HG03025 (cell line): ENCODE data around the gene HS3ST5.
"Not testable (repeated sequence)": the region's sequence is repeated elsewhere in the genome, so short reads cannot be mapped to it uniquely, and the experiment has no call there.

Experiments used
- ATAC-seq: cut with Tn5 transposase; IDR thresholded peaks from one replicate; pipeline ENCODE4 v1.9.1; 2021; ENCODE audit warnings: mild to moderate bottlenecking, moderate library complexity; ENCODE audit not compliant: unreplicated experiment, low FRiP score

The HS3ST5 gene

DNA sequence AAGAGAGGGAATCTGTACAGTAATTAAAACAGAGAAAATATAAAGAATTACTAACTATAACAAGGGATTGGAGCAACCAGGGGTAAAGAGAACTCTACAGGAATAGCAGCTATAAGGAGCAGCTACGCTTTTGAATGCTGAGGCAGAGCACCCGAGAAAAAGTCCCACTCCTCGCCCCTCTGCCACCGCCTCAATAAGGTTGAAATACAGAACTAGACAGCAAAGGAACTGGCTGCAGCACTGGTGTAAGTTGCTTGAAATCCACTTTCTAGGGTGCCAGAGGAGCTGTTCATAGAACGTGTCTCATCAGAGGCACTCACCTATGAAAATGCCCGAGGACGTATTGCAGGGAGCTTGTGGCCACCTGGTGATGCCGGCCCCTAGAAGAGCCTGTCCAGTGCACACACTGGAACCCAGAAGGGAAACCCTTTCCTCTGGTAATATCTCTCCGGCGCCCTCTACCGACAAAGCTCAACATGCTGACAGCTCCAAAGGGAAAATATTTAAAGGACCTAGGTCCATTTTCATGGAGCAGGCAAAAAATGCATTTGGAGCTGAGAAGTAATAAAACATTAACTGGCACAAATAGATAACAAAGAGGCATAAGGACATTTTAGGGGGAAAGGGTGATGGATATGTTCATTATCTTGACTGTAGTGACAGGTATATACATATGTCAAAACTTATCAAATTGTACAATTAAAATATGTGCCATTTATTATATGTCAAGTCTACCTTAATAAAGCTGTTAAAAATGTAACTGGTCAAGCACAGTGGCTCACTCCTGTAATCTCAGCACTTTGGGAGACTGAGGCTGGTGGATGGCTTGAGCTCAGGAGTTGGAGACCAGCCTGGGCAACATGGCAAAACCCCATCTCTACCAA, 234.5 kb downstream of the HS3ST5 start:
- ATAC-seq, result no peak

DNA sequence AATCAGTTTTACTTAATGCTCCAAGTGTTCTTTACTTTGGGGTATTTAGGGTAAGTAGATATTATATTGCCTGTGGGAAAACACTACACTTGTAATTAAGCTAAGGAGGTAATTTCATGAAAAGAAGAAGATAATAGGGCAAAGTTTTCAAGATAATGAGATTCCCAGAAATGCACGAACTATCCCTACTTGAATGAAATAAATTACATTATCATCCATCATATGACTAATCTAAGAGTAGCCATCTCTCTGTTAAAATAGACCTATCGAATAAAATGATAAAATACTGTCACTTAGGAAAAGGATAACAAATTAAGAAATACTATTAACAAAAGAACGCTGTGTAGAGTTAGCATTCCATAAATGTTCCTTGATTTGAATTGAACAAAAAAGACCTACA, 236.8 kb downstream of the HS3ST5 start:
- no peak for ATAC-seq

DNA sequence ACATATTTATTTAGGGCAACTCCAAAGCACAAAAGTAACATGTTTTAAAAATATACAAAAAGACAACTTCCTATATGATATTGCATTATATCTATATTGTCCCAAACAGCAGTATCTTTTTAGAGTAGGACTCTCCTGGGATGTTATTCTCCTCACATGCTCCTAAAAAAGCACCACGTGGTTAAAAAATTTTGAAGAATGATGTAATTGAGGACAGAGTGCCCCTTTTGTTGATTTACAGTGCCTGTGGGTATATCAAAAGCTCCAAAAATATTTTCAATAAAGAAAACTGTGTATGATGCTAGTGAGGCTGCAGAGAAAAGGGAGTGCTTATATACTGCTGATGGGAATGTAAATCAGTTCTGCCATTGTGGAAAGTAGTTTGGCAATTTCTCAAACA, 241.6 kb downstream of the HS3ST5 start:
- ATAC-seq, result no peak

- ATAC-seq, result no peak
These were observed 242.4 kb downstream of the HS3ST5 start for GRCh38 chr6:114100215-114100994.

DNA sequence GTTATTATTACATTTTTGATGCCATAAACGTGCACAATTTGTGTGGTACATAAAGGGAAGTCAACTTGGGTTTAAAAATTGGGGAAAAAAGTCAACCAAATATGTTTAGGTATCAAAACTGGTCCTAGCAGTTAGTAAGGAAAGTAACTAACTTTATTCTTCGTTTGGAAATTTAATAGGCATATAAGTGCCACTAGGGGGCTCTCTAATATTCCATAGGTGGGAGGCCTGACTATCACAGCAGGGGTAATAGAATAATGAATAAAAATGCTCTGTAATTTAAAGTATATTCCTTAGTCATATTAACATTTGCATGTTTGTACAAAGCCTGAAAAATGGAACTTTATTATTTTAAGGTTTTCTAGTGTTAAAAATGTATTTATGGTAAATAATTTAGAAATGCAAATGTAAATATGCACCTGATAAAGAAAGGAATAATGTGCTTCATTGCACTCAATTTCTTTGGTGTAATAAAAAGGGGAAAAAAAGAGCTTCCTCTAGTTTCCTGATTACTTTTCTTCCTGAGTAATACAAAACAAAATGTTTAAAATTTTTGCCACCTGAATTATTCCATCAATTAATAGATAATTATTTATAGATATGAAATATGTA, 246.2 kb downstream of the HS3ST5 start:
- no peak for ATAC-seq

DNA sequence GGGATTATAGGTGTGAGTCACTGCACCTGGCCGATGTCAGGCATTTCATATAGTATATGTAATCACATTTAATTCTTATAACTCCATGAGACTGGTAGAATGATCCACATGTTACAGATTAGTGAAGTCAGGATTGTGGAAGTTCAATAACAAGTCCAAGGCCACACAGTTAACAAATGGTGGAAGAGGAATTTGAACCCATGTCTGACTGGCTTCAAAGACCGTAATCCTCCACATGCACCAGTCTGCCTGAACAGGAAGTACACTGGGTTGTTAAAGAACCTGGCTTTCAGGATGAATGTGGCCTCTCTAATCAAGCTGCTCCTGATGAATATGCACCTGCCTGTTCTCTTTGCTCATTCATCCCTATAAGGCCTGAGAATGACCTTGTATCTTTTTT, 249.9 kb downstream of the HS3ST5 start:
- ATAC-seq, result no peak

DNA sequence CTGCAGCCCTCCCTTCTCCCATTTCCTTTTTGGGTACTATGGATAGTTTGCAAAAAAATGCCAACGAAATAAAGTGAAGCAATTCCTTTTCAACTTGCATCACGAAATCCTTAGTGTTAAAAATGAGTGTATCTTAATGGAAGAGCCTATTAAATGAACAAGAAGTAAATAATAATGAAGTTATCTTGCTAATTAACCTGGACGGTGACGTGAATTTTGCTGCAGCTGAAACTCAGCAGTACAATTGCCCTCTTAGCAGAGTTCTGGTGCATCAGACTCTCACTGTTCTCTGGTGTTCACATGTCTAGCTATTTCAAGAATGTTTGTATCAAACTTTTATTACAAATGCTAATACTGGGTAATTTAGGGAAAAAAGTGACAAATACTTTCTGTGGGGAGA, 252.2 kb downstream of the HS3ST5 start:
- ATAC-seq, result no peak

DNA sequence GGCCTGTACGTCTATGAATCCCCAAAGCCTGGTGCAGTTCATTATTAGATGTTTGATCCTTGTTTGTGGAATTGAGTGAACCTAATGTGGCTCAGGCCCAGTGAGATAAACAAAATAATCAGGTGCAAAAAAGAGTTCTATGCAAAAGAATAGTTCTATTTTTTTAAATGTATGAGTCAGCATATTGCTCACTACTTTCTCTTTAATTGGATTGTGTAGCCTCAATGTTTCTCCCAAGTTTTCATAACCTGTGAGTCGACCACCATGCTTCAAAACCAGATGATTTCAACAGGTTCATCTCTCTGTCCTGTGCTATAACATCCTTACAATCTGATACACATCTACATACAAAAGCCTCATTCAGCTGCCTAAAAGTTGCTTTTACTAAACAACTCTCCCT, 255.3 kb downstream of the HS3ST5 start:
- ATAC-seq, result no peak

DNA sequence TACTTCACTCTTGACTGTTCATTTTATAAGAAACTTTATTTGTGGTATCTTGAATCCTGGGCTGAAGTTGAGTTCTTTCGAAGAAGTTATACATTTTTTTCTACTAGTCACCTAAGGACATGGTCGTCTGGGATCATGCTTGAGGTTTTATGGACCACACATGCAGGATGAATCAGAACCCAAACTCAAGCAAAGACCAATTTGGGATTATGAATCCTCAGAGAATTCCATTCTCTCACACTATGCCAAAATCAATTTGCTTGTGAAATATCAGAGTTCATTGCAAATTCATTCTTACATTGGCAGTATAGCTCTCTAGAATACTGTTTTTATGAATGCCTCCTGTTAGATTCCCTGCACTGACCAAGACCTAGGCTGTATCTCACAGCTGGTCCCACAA, 257.6 kb downstream of the HS3ST5 start:
- ATAC-seq, result no peak

- ATAC-seq, result no peak
These were observed 258.4 kb downstream of the HS3ST5 start for GRCh38 chr6:114084327-114084890.

- ATAC-seq, result no peak
These were observed 259.6 kb downstream of the HS3ST5 start for GRCh38 chr6:114083251-114083650.

DNA sequence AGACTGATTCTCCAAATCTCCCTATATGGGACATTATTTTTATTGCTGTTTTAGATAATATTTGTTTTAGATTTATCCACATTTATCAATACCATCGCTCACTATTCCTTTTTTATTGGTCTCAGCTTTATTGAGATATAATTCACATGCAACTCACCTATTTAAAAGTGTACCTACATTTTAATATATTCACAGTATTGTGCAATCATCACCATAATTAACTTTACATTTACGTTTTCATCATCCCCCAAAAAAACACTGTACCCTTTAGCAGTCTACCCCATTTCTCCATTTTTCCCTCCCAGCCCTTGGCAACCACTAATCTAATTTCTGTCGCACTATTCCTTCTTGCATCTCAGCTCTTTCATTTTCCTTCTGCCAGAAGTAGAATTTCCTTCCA, 261.1 kb downstream of the HS3ST5 start:
- ATAC-seq, result no peak

- no peak for ATAC-seq
These were observed 261.8 kb downstream of the HS3ST5 start for GRCh38 chr6:114080891-114081510.

DNA sequence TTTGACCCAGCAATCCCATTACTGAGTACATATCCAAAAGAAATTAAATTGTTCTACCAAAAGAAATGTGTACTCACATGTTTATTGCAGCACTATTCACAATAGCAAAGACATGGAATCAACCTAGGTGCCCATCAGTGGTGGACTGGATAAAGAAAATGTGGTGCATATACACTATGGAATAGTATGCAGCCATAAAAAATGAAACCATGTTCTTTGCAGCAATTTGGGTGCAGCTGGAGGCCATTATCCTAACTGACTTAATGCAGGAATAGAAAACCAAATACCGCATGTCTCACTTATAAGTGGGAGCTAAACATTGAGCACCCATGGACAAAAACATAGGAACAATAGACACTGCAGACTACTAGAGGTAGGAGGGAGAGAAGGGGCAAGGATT, 262.4 kb downstream of the HS3ST5 start:
- ATAC-seq, result not testable (repeated sequence)

- no peak for ATAC-seq
These were observed 267.0 kb downstream of the HS3ST5 start for GRCh38 chr6:114075777-114076176.

DNA sequence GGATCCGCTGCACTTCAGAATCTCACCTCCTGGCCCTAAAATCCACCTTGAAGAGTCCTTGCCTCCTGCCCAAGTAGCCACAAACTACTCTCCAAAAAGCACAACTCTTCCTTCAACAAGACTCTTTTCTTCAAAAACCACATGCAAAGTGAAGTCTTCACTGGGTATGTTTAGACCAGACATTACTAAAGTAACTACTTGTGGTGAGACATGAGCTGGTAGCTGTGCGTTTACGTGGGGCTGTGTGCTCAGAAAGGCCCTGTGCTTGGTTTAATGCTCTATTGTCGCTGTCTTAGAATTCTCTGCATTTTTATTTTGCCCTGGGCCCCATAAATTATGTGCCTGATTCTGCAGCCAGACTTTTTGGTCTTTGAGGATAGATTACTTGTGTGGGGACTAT, 267.5 kb downstream of the HS3ST5 start:
- ATAC-seq, result no peak

DNA sequence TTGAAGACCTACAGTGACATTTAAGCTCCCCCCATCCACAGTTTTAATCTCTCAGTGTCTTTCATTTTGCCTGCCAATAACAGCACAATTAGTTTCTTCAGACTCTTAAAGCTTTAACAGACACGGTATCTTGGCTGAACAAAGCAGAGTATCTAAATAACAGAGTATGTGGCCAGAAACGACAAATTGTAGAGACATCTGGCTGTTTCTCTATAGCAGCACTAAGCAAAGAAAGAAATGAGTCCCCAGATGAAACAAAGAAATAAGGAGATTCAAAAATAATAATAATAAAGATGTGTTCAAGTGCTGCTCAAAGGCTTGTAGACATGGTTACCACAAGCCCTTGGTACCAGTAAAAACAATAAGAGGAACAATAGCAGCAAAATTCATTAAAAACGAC, 274.1 kb downstream of the HS3ST5 start:
- ATAC-seq, result no peak

DNA sequence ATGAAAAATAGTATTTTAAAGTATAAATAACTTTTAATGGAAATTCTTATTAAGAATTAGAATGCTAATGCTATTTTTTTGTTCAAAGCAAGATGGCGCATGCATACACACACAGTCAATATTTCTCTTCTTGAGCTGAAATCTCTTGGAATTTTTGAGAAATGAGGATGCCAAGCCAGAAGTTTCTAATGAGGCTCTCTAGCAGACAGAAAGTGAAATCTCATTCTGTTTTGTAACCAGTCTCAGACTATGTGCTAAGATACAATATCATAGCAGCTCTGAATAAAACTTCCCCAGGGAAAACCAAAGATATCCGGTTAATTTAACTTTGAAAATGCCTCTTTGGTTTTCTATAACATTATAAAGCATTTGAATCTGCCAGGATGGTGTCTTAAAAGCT, 274.7 kb downstream of the HS3ST5 start:
- no peak for ATAC-seq

GRCh38 chr6:114064862-114065261, 278.0 kb downstream of the HS3ST5 start:
- peak; percentile 74 for ATAC-seq

DNA sequence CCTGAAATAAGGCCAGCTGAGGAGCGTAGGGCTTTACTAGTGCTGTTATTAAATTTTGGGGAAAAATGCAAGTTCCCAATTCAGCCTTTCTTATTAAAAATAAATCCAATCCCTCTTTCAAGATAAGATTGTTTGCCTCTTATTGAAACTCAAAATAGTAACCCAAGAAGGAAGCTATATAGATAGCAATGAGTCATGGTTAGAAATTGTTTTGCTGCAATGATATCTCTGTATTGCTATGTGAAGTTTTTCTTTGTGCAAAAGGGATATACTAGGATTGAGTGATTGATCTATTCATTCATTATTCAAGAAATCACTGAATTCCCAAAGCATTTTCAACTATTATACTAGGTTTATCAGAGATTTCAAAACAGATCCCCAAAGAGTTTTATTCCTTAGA, 278.9 kb downstream of the HS3ST5 start:
- ATAC-seq, result no peak

GRCh38 chr6:114062199-114062598, 280.6 kb downstream of the HS3ST5 start:
- ATAC-seq, result no peak
